NCI-H2171 treated with DMSO at 0.1 percent for 48 hours (cell line): ENCODE results near the gene LNPEP.
"Not testable (repeated sequence)": the region's sequence is repeated elsewhere in the genome, so short reads cannot be mapped to it uniquely, and the experiment has no call there.

Experiments used
- DNase-seq: peaks from one replicate; lab custom pipeline; 2025; lab: John Stamatoyannopoulos, UW

Gene LNPEP

GRCh38 chr5:97063251-97063650, 127.4 kb downstream of the LNPEP start:
- no peak for DNase-seq

GRCh38 chr5:97065475-97065874, 129.6 kb downstream of the LNPEP start:
- DNase-seq = no peak

GRCh38 chr5:97067296-97067850, 131.5 kb downstream of the LNPEP start:
- no peak for DNase-seq

- DNase-seq = no peak
These were observed 134.4 kb downstream of the LNPEP start for GRCh38 chr5:97070234-97070633.

GRCh38 chr5:97071101-97071500, 135.2 kb downstream of the LNPEP start:
- no peak for DNase-seq

GRCh38 chr5:97071993-97072392, 136.1 kb downstream of the LNPEP start:
- no peak for DNase-seq

- DNase-seq = no peak
These were observed 136.8 kb downstream of the LNPEP start for GRCh38 chr5:97072696-97073095.

GRCh38 chr5:97073420-97073819, 137.5 kb downstream of the LNPEP start:
- DNase-seq = no peak

GRCh38 chr5:97074859-97075489, 139.1 kb downstream of the LNPEP start:
- peak; percentile 0 for DNase-seq

- no peak for DNase-seq
These were observed 139.8 kb downstream of the LNPEP start for GRCh38 chr5:97075649-97076048.

GRCh38 chr5:97076098-97076497, 140.2 kb downstream of the LNPEP start:
- no peak for DNase-seq

- DNase-seq = no peak
These were observed 141.4 kb downstream of the LNPEP start for GRCh38 chr5:97077246-97077645.

- DNase-seq = no peak
These were observed 143.3 kb downstream of the LNPEP start for GRCh38 chr5:97078958-97079743.

GRCh38 chr5:97084782-97085458, 149.0 kb downstream of the LNPEP start:
- DNase-seq = not testable (repeated sequence)

GRCh38 chr5:97085459-97086181, 149.7 kb downstream of the LNPEP start:
- no peak for DNase-seq
